ENCODE results near the gene TEN1. TPM values are rescaled to one million over a fixed set of nuclear protein-coding genes. Genes with fewer than 3 reads are reported as not detected.
A peak's percentile ranks its signal among the peaks of the same experiment; 100 is the strongest.

The TEN1 gene
- total and polyA plus RNA-seq, 2 of the 13 experiments (the other 11 are each of a cell fraction or from before 2014, with no cell fraction given): 18.0 to 21.3 TPM

DNA sequence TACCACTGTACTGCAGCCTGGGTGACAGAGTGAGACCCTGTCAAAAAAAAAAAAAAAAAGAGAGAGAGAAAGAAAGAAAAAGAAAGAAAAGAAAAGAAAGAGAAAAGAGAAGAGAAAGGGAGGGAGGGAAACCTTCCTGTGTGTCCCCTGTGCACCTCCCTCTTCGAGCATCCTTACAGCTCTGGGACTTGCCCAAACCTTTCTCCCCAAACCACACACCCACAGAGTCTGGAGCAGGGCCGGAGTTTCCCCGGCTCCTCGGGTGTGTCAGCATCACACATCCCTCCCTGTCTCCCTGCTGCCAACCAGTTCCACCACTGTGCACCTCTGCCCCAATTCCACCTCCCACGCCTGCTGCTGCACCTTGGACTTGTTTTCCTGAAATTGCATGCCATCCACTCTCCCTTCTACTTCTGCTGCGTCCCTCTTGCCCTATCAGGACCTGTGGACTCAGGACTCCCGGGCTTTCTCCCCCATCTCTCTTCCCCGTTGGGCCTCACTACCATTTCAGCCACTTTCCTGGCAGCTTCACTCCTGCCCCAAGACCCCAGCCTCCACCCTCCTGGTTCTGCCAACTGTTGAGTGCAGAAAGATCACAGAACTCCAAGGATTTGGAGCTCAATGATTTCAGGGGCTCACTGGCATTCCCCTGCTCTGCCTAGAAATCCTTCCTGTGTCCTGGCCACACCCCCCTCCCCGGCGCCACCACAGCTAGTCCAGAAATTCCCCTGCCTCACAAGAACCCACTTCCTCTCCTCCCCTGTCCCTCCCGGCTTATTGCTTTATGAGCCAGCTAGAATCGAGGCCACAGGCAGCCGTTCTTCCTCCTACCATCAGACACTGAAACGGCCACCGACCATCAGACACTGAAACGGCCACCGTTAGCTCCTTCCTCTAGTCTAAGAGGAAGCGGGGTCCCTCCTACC is 17.9 kb downstream of the TEN1 start (continued):
- TF ChIP-seq SOX13 (IDR thresholded peaks at IDR 0.05) (peak; percentile 20; the same call in 1 of the 2 replicates), SOX13 (CRISPR knock-in tag; conservative IDR thresholded peaks at IDR 0.05 in 1 of 2, IDR thresholded peaks at IDR 0.05 in 1 of 2) (peak in 1 of 2 experiments; percentile 76; a peak in 2 of 4 replicates), DDIT3 (CRISPR knock-in tag; IDR thresholded peaks at IDR 0.05) (no peak), ELF4 (CRISPR knock-in tag; IDR thresholded peaks at IDR 0.05; ENCODE audit: borderline replicate concordance) (0 out of 2 replicates have a peak, but pooled peaks have one; percentile 52), SP1 (IDR thresholded peaks at IDR 0.05) (no peak), SP1 (CRISPR knock-in tag; IDR thresholded peaks at IDR 0.05) (0 out of 2 replicates have a peak, but pooled peaks have one; percentile 38), PPARG (CRISPR knock-in tag; conservative IDR thresholded peaks at IDR 0.05) (peak; percentile 99), HOXA3 (CRISPR knock-in tag; IDR thresholded peaks at IDR 0.05) (peak; percentile 87), KAT2B (IDR thresholded peaks at IDR 0.05; ENCODE audit: borderline replicate concordance, low read depth, low read length) (no peak), ZBTB8A (CRISPR knock-in tag; IDR thresholded peaks at IDR 0.05; ENCODE audit: borderline replicate concordance, low read depth) (no peak), TBP (CRISPR knock-in tag; IDR thresholded peaks at IDR 0.05) (no peak), ZSCAN31 (CRISPR knock-in tag; IDR thresholded peaks at IDR 0.05; ENCODE audit: low read depth) (peak; percentile 69), ZNF543 (CRISPR knock-in tag; IDR thresholded peaks at IDR 0.05) (no peak), ZNF331 (CRISPR knock-in tag; IDR thresholded peaks at IDR 0.05) (peak; percentile 81), HDAC2 (CRISPR knock-in tag; IDR thresholded peaks at IDR 0.05) (peak; percentile 94), ZNF564 (CRISPR knock-in tag; IDR thresholded peaks at IDR 0.05) (peak; percentile 63; the same call in 1 of the 2 replicates), ZFAT (CRISPR knock-in tag; conservative IDR thresholded peaks at IDR 0.05) (no peak), EEA1 (CRISPR knock-in tag; IDR thresholded peaks at IDR 0.05; ENCODE audit: borderline replicate concordance) (no peak), ZNF770 (CRISPR knock-in tag; IDR thresholded peaks at IDR 0.05) (no peak; the same call in 1 of the 2 replicates), ETV5 (CRISPR knock-in tag; IDR thresholded peaks at IDR 0.05; ENCODE audit: borderline replicate concordance) (peak; percentile 38), ZNF441 (CRISPR knock-in tag; IDR thresholded peaks at IDR 0.05; ENCODE audit: borderline replicate concordance) (peak; percentile 23; the same call in 1 of the 2 replicates), KLF11 (CRISPR knock-in tag; IDR thresholded peaks at IDR 0.05) (0 out of 2 replicates have a peak, but pooled peaks have one; percentile 81), FOXK2 (IDR thresholded peaks at IDR 0.05) (peak; percentile 79)
- TF ChIP-seq, protein P1, sequence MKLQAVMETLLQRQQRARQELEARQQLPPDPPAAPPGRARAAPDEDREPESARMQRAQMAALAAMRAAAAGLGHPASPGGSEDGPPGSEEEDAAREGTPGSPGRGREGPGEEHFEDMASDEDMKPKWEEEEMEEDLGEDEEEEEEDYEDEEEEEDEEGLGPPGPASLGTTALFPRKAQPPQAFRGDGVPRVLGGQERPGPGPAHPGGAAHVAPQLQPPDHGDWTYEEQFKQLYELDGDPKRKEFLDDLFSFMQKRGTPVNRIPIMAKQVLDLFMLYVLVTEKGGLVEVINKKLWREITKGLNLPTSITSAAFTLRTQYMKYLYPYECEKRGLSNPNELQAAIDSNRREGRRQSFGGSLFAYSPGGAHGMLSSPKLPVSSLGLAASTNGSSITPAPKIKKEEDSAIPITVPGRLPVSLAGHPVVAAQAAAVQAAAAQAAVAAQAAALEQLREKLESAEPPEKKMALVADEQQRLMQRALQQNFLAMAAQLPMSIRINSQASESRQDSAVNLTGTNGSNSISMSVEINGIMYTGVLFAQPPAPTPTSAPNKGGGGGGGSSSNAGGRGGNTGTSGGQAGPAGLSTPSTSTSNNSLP (IDR thresholded peaks at IDR 0.05; ENCODE audit: low read depth, low read length): no peak; the same call in 1 of the 2 replicates
- TF ChIP-seq, protein P2, sequence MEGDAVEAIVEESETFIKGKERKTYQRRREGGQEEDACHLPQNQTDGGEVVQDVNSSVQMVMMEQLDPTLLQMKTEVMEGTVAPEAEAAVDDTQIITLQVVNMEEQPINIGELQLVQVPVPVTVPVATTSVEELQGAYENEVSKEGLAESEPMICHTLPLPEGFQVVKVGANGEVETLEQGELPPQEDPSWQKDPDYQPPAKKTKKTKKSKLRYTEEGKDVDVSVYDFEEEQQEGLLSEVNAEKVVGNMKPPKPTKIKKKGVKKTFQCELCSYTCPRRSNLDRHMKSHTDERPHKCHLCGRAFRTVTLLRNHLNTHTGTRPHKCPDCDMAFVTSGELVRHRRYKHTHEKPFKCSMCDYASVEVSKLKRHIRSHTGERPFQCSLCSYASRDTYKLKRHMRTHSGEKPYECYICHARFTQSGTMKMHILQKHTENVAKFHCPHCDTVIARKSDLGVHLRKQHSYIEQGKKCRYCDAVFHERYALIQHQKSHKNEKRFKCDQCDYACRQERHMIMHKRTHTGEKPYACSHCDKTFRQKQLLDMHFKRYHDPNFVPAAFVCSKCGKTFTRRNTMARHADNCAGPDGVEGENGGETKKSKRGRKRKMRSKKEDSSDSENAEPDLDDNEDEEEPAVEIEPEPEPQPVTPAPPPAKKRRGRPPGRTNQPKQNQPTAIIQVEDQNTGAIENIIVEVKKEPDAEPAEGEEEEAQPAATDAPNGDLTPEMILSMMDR (CRISPR knock-in tag; IDR thresholded peaks at IDR 0.05): peak; percentile 21; the same call in 1 of the 2 replicates

Measured in HepG2 (cell line).